Measurements from ENCODE around the gene PCOLCE2. TPM values are rescaled to one million over a fixed set of nuclear protein-coding genes. Genes with fewer than 3 reads are reported as not detected.

PCOLCE2 gene
- total RNA-seq, 1 experiment from 2014 or later, result 13.5 TPM

DNA sequence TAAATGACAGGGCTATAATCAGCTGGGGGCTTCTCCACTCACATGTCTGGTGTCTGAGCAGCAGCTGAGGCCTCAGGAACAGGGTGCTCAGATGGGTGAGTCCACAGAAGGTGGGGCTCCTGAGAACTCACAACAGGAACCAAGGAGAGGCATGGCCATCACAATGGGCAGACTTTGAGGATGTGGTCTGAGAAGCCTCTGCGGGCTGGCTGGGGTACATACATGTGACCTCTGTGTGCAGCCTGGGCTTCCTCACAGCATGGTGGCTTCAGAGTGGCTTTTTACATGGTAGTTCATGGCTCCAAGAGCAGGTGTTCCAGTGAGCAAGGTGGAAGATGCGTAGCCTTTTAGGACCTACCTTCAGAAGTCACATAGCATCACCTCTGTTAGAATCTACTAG lies 106.3 kb downstream of the PCOLCE2 start (continued):
- TF ChIP-seq ZSCAN18 (CRISPR knock-in tag; IDR thresholded peaks at IDR 0.05) (no peak), TCF7 (CRISPR knock-in tag; IDR thresholded peaks at IDR 0.05; ENCODE audit: low read depth) (no peak), JUN (CRISPR knock-in tag; IDR thresholded peaks at IDR 0.05) (no peak), ZNF263 (CRISPR knock-in tag; IDR thresholded peaks at IDR 0.05; ENCODE audit: low read depth) (no peak), USF1 (CRISPR knock-in tag; IDR thresholded peaks at IDR 0.05) (no peak), ZNF138 (CRISPR knock-in tag; conservative IDR thresholded peaks at IDR 0.05) (no peak)
- TF ChIP-seq, protein P1, sequence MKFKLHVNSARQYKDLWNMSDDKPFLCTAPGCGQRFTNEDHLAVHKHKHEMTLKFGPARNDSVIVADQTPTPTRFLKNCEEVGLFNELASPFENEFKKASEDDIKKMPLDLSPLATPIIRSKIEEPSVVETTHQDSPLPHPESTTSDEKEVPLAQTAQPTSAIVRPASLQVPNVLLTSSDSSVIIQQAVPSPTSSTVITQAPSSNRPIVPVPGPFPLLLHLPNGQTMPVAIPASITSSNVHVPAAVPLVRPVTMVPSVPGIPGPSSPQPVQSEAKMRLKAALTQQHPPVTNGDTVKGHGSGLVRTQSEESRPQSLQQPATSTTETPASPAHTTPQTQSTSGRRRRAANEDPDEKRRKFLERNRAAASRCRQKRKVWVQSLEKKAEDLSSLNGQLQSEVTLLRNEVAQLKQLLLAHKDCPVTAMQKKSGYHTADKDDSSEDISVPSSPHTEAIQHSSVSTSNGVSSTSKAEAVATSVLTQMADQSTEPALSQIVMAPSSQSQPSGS (CRISPR knock-in tag; IDR thresholded peaks at IDR 0.05; ENCODE audit: borderline replicate concordance, low read depth), result no peak

DNA sequence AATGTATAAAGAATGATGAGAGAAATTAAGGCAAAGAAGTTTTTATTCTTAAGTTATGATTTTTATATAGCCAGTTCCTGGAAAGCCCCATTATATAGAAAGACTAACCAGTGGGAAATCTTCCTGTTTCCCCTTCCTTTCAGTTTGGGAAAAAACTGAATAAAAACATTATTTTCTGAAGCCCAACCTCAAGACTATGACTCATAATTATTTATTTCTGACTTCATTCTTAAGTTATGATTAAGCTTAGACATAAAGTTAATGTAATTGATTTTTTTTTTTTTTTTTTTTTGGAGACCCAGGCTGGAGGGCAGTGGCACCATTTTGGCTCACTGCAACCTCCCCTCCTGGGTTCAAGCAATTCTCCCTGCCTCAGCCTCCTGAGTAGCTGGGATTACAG lies 109.3 kb downstream of the PCOLCE2 start:
- Mint-ChIP-seq H3K36me3 (no peaks in the 10 kb centered on the region), H3K9me3 (no peaks in the 10 kb centered on the region), H3K4me3 (no peak overlapping the region), H3K27me3 (ENCODE audit: low read depth) (no peaks in the 10 kb centered on the region), H3K27ac (no peak overlapping the region), H3K4me1 (no peaks in the 10 kb centered on the region)
- CTCF ChIA-PET, result interaction anchor here (0.7 kb wide), 1 partner anchor 266 kb away, joined by 3 read pairs; no protein-coding TSS in a partner anchor
- no peak for TF ChIP-seq ARID4B (CRISPR knock-in tag; IDR thresholded peaks at IDR 0.05; ENCODE audit: borderline replicate concordance)
- no peak for TF ChIP-seq NFE2L1 (CRISPR knock-in tag; IDR thresholded peaks at IDR 0.05)
- TF ChIP-seq RELA (CRISPR knock-in tag; IDR thresholded peaks at IDR 0.05; ENCODE audit: borderline replicate concordance), result no peak
- POLR2A ChIA-PET, result no interaction called here
- ATAC-seq, result no peak
- no peak for DNase-seq (ENCODE audit: low spot score)

DNA sequence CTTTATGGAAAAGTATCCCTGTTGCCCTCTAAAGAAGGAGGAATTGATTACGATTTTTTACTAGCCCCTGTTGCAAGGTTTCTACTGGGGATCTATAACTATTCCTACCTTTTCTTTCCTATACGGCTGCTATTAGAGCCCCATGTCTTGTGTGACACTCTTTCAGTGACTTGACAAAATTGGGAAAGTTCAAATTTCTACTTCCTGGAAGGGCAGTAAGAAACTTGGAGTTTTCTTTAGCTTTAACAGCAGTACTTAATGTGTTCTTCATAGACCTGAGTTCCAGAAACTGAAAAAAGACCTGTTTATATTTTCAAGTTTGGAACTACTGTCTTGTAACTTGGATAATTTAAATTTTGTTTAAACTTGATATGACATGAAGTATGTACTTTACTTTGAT lies 110.3 kb downstream of the PCOLCE2 start:
- Mint-ChIP-seq H3K36me3 (no peaks in the 10 kb centered on the region), H3K27ac (no peak overlapping the region), H3K4me3 (no peak overlapping the region), H3K9me3 (no peaks in the 10 kb centered on the region), H3K27me3 (ENCODE audit: low read depth) (no peaks in the 10 kb centered on the region), H3K4me1 (no peaks in the 10 kb centered on the region; the same call in 1 of the 2 replicates)
- ATAC-seq (no peak), DNase-seq (ENCODE audit: low spot score) (no peak)
- TF ChIP-seq FOXK1 (CRISPR knock-in tag; IDR thresholded peaks at IDR 0.05), result no peak
- TF ChIP-seq, protein P2, sequence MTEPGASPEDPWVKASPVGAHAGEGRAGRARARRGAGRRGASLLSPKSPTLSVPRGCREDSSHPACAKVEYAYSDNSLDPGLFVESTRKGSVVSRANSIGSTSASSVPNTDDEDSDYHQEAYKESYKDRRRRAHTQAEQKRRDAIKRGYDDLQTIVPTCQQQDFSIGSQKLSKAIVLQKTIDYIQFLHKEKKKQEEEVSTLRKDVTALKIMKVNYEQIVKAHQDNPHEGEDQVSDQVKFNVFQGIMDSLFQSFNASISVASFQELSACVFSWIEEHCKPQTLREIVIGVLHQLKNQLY (CRISPR knock-in tag; IDR thresholded peaks at IDR 0.05), result no peak
- TF ChIP-seq, protein P1 (CRISPR knock-in tag; IDR thresholded peaks at IDR 0.05; ENCODE audit: borderline replicate concordance, low read depth), result no peak
- TF ChIP-seq ATF6 (CRISPR knock-in tag; IDR thresholded peaks at IDR 0.05), result no peak
- no peak for TF ChIP-seq ZNF512 (CRISPR knock-in tag; IDR thresholded peaks at IDR 0.05; ENCODE audit: borderline replicate concordance)
- no peak for TF ChIP-seq NR3C1 (CRISPR knock-in tag; conservative IDR thresholded peaks at IDR 0.05; ENCODE audit: low read depth)
- no peak for TF ChIP-seq RELA (CRISPR knock-in tag; IDR thresholded peaks at IDR 0.05; ENCODE audit: borderline replicate concordance)
- TF ChIP-seq MYBL2 (CRISPR knock-in tag; IDR thresholded peaks at IDR 0.05), result no peak
- ChIA-PET CTCF (no interaction called here), POLR2A (no interaction called here)
